Fibroblast of pulmonary artery (primary cell): ENCODE measurements around the gene KLHL6.
"Not testable (repeated sequence)": the region's sequence is repeated elsewhere in the genome, so short reads cannot be mapped to it uniquely, and the experiment has no call there.

ENCODE experiments used
- DNase-seq: peaks from one replicate; pipeline ENCODE4 v3.0.0-alpha.2; 2010; ENCODE audit warnings: low read depth
- H3K4me3 ChIP-seq: replicated peaks from 2 replicates; pipeline ENCODE4 v1.5.1; 2011; ENCODE audit warnings: low read depth, mild to moderate bottlenecking, control low read depth, low read length, moderate library complexity
- TF ChIP-seq, protein P1 (sequence below): IDR thresholded peaks from 2 replicates; pipeline ENCODE4 v1.5.1; 2011; ENCODE audit warnings: mild to moderate bottlenecking, control low read depth, low read length, inconsistent platforms; ENCODE audit errors: missing control alignments

KLHL6 gene

DNA sequence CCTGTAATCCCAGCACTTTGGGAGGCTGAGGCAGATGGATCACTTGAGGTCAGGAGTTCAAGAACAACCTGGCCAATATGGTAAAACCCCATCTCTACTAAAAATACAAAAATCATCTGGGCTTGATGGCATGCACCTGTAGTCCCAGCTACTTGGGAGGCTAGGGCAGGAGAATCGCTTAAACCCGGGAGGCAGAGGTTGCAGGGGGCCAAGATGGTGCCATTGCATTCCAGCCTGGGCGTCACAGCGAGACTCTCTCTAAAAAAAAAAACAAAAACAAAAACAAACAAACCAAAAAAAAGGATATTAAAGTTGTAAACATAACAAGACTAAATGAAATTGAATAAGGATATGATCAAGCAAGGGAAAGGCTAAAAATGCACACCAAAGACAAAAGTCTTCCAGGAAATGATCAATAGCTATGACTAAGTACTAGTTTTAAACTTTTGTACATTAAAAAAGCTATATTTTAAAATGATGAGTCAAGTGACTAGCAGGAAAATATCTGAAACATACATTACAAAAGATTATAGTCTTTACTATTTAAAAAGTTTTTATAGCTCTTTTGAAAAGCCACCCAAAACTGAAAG lies 28.6 kb downstream of the KLHL6 start:
- H3K4me3 ChIP-seq = no peak overlapping the region
- DNase-seq = no peak
- TF ChIP-seq, protein P1, sequence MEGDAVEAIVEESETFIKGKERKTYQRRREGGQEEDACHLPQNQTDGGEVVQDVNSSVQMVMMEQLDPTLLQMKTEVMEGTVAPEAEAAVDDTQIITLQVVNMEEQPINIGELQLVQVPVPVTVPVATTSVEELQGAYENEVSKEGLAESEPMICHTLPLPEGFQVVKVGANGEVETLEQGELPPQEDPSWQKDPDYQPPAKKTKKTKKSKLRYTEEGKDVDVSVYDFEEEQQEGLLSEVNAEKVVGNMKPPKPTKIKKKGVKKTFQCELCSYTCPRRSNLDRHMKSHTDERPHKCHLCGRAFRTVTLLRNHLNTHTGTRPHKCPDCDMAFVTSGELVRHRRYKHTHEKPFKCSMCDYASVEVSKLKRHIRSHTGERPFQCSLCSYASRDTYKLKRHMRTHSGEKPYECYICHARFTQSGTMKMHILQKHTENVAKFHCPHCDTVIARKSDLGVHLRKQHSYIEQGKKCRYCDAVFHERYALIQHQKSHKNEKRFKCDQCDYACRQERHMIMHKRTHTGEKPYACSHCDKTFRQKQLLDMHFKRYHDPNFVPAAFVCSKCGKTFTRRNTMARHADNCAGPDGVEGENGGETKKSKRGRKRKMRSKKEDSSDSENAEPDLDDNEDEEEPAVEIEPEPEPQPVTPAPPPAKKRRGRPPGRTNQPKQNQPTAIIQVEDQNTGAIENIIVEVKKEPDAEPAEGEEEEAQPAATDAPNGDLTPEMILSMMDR = no peak

- TF ChIP-seq, protein P1 = no peak
- H3K4me3 ChIP-seq = no peak overlapping the region
- no peak for DNase-seq
Measured at GRCh38 chr3:183524476-183524875, 31.0 kb downstream of the KLHL6 start.

- H3K4me3 ChIP-seq, DNase-seq: not testable (repeated sequence)
Measured at GRCh38 chr3:183520741-183521556, 34.6 kb downstream of the KLHL6 start.

DNA sequence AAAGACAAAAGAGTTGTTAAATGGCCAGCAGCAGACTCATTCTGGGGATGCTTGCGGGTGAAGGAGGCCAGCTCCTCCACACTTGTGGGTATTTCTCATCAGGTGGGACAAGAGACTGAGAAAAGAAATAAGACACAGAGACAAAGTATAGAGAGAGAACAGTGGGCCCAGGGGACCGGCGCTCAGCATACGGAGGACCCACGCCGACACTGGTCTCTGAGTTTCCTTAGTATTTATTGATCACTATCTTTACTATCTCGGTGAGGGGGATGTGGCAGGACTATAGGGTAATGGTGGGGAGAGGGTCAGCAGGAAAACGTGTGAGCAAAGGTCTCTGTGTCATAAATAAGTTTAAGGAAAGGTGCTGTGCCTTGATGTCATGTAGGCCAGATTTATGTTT lies 35.2 kb downstream of the KLHL6 start:
- DNase-seq, H3K4me3 ChIP-seq: not testable (repeated sequence)

DNA sequence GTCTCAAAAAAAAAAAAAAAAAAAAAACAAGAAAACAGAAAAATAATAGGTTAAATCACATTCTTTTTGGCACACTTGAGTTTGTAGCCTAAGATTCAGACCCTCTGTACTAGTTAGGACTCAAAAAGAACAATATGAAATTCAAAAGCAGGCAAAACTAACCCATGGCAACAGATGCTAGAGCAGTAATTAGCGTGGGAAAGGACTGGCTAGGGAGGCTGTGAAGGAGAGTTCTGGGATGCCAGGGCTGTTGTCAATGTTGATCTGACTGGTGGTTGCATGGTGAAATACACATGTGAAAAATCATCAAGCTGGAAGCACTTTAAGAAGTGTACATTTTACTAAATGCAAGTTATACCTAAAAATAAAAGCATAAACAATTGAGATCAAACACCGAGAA lies 35.6 kb downstream of the KLHL6 start:
- no peak overlapping the region for H3K4me3 ChIP-seq
- DNase-seq = no peak
- TF ChIP-seq, protein P1 = no peak

- TF ChIP-seq, protein P1 = no peak
- H3K4me3 ChIP-seq = no peak overlapping the region
- no peak for DNase-seq
Measured at GRCh38 chr3:183518491-183519251, 36.8 kb downstream of the KLHL6 start.

DNA sequence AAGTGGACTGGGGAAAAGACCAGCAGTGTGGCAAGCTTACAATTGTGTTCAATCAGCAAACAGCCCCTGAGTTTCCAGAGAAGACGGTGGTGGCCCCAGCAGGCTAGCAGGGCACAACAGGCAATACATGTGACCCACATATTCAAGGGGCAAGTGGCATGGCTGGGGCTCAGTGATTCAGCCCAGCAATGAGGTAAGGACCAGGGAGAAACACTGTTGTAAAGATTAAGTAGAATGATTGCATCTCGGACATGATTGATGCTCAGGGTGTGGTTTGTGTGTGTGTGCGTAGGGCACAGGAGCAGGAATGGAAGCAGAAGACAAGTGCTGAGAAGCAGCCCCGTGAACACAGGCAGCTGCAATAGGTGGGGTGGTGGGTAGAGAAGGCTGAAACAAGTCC lies 37.9 kb downstream of the KLHL6 start:
- no peak overlapping the region for H3K4me3 ChIP-seq
- no peak for DNase-seq
- TF ChIP-seq, protein P1 = no peak
